ENCODE measurements around the gene LRRK1. TPM values are rescaled to one million over a fixed set of nuclear protein-coding genes. Genes with fewer than 3 reads are reported as not detected.

The LRRK1 gene
- total RNA-seq, 4 donors from 2014 or later = 14.1 to 31.5 (median 16.8) TPM

- DNase-seq (ENCODE audit: low spot score in 2 of 2) = no peak
- H3K27me3 ChIP-seq = no peaks in the 10 kb centered on the region
- WGBS, 2 donors = 84 to 90% methylated on average over 13 to 19 of the region's 19 CpGs
- H3K4me1 ChIP-seq = peaks cover 0 to 55% (median 0%) of the 10 kb centered on the region in 4 donors
- H3K27ac ChIP-seq = peak overlapping the region in 3 of 4 donors; percentile 29 to 70 (median 69)
- no peak for TF ChIP-seq POLR2A (IDR thresholded peaks at IDR 0.05)
- no peak for TF ChIP-seq CTCF (IDR thresholded peaks at IDR 0.05)
- no peak for TF ChIP-seq EP300 (IDR thresholded peaks at IDR 0.05)
- no peaks in the 10 kb centered on the region for H3K9me3 ChIP-seq
- H3K4me3 ChIP-seq = no peak overlapping the region
- peaks cover 0 to 32% (median 6%) of the 10 kb centered on the region in 3 donors for H3K36me3 ChIP-seq
Measured at GRCh38 chr15:101045835-101046691, 126.9 kb downstream of the LRRK1 start.

DNA sequence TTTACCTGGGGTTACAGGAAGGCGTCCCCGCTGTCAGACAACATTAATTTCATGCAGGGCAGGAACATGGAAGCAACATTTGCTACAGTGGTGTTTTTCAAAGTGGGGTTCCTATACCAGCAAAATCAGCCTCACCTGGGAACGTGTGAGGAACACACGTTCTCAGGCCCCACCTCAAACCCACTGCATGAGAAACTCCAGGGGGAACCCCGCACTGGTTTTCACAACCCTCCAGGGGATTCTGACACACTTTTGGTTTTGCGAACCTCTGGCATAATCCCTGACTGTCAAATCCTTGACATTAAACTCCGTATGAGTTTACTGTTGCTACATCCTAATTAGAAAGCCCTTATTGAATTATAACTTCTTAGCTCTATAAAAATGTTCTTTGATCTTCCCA is 127.7 kb downstream of the LRRK1 start:
- Histone ChIP-seq H3K27me3 (no peaks in the 10 kb centered on the region), H3K4me3 (no peak overlapping the region), H3K9me3 (no peaks in the 10 kb centered on the region), H3K4me1 (peaks cover 0 to 55% (median 0%) of the 10 kb centered on the region in 4 donors), H3K36me3 (peaks cover 0 to 40% (median 6%) of the 10 kb centered on the region in 3 donors), H3K27ac (peak overlapping the region in 3 of 4 donors; percentile 29 to 70 (median 36))
- DNase-seq (ENCODE audit: low spot score in 2 of 2) = no peak
- no peak for TF ChIP-seq POLR2A (IDR thresholded peaks at IDR 0.05)
- TF ChIP-seq CTCF (IDR thresholded peaks at IDR 0.05) = no peak
- no peak for TF ChIP-seq EP300 (IDR thresholded peaks at IDR 0.05)
- 74 to 84% methylated on average over 5 to 7 of the region's 7 CpGs for WGBS, 2 donors

DNA sequence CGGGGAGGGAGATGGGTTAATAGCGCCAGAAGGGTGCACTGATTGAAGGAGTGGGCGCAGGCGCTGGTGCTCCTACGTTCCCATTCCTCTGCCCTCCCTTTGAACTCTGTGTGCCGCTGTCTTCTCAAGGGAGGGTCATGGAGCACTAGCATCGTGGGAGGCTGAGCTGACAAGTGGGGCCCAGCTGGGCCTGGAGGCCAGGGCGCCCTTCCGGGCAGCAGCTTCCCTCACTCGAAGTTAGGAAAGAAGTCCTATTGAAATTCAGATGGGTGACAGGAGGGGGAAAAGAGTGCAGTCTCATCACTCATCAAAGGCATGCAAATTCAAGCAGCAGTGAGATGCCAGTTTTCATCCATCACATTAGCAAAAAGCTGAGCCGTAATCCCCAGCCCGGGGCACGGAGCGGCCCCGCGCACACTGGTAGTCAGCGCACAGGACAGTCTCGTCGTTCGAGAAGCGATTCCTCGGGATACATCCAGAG is 128.2 kb downstream of the LRRK1 start:
- Histone ChIP-seq H3K36me3 (peaks cover 0 to 45% (median 6%) of the 10 kb centered on the region in 3 donors), H3K4me3 (no peak overlapping the region), H3K4me1 (peaks cover 0 to 55% (median 0%) of the 10 kb centered on the region in 4 donors), H3K27ac (peak overlapping the region in 2 of 4 donors; percentile 36 to 70), H3K27me3 (no peaks in the 10 kb centered on the region), H3K9me3 (no peaks in the 10 kb centered on the region)
- 58 to 65% methylated on average over 22 of the region's 22 CpGs for WGBS, 2 donors
- DNase-seq (ENCODE audit: low spot score in 2 of 2) = no peak
- TF ChIP-seq CTCF (IDR thresholded peaks at IDR 0.05) (no peak), POLR2A (IDR thresholded peaks at IDR 0.05) (no peak), EP300 (IDR thresholded peaks at IDR 0.05) (no peak)

DNA sequence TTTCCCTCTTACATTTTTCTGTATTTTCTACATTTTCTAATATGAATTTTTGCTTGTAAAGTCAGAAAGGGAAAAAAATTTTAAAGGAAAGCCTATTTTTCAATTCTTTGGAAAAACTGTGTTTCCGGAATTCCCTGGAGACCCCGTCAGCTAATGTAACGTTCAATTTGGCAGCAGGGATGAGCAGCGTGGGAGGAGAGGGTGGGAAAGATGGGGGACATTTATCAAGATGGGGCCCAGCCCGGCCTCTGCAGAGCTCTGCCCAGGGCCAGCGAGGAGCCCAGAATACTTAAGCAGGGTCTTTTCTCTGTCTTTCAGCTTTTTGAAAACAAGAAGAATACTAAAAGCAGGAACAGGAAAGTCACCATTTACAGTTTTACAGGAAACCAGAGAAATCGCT is 129.0 kb downstream of the LRRK1 start:
- Histone ChIP-seq H3K27ac (no peak overlapping the region), H3K36me3 (peaks cover 0 to 53% (median 6%) of the 10 kb centered on the region in 3 donors), H3K4me3 (no peak overlapping the region), H3K9me3 (no peaks in the 10 kb centered on the region), H3K4me1 (peaks cover 0 to 55% (median 0%) of the 10 kb centered on the region in 4 donors), H3K27me3 (no peaks in the 10 kb centered on the region)
- WGBS, 2 donors = 65 to 69% methylated on average over 7 of the region's 7 CpGs
- no peak for DNase-seq (ENCODE audit: low spot score in 2 of 2)
- TF ChIP-seq POLR2A (IDR thresholded peaks at IDR 0.05) (no peak), EP300 (IDR thresholded peaks at IDR 0.05) (no peak), CTCF (IDR thresholded peaks at IDR 0.05) (no peak)

DNA sequence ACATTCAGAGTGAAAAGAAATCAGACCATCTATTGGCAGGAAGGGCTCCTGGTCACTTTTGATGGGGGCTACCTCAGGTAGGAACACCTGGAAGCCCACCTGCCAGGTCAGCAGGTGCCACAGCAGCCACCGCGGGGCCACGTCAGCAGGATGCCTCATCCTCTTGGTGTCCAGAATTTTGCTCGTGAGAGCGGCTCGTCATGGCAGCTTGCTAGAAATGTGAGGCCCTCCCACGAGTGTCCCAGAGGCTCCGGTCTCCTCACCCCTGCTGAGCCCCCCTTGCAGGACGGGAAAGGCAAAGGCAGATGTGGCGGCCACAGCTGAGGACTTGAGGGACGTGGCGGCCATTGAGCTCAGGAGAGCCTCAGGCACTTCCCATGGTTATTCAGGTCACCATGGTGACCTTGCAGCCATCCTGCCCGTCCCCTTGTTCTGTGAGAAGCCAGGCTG is 129.4 kb downstream of the LRRK1 start:
- DNase-seq (ENCODE audit: low spot score in 2 of 2) = no peak
- H3K9me3 ChIP-seq = no peaks in the 10 kb centered on the region

More for the DNA sequence above, 129.4 kb downstream of the LRRK1 start:
- no peak overlapping the region for H3K27ac ChIP-seq
- peaks cover 0 to 55% (median 0%) of the 10 kb centered on the region in 4 donors for H3K4me1 ChIP-seq
- WGBS, 2 donors = 73 to 88% methylated on average over 9 to 12 of the region's 13 CpGs
- TF ChIP-seq POLR2A (IDR thresholded peaks at IDR 0.05) = no peak
- no peak for TF ChIP-seq EP300 (IDR thresholded peaks at IDR 0.05)
- TF ChIP-seq CTCF (IDR thresholded peaks at IDR 0.05) = no peak
- peaks cover 0 to 58% (median 6%) of the 10 kb centered on the region in 3 donors for H3K36me3 ChIP-seq
- H3K27me3 ChIP-seq = no peaks in the 10 kb centered on the region
- no peak overlapping the region for H3K4me3 ChIP-seq
